Inferior parietal cortex (tissue), 1 donor: ENCODE measurements around the gene SOX11.

Experiments
- DNase-seq: peaks from one replicate; pipeline ENCODE4 v3.0.0-alpha.2; 2016; ENCODE audit errors: extremely low spot score

SOX11 gene

DNA sequence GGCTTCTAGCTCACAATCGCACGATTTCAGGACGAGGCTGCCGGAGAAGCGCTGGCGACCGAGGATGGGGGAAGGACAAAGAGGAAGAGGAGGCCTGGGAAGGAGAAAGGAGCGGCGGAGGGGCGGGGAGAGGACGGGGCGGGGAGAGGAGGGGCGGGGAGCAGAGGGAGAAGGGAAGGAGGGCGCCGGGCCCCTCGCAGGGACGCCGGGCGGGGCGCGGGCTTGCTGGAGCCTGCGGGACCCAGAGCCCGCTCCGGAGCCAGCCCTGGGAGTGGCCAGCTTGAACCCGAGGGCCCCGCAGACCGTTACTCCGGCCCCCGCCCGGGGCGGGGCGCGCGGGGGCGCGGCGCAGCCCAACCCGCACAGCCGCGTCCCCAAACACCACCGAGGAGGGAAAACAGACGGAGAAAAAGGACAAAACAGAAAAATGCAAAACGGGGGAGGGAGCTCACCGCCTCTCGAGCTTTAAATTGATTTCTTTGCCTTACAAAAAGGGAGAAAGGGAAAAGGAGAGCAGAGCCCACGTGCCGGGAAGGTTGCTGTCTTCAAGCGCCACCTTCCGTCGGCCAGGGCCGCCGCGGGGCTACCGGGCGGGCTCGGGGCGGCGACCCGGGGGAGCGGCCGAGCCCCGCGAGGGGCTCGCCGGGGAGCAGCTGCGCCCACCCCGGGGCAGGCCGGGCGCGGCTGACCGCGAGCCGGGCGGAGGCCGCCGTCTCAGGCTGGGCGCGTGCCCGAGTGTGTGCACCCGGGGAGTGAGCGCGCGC lies 781 bp upstream of the SOX11 start:
- DNase-seq = no peak

DNA sequence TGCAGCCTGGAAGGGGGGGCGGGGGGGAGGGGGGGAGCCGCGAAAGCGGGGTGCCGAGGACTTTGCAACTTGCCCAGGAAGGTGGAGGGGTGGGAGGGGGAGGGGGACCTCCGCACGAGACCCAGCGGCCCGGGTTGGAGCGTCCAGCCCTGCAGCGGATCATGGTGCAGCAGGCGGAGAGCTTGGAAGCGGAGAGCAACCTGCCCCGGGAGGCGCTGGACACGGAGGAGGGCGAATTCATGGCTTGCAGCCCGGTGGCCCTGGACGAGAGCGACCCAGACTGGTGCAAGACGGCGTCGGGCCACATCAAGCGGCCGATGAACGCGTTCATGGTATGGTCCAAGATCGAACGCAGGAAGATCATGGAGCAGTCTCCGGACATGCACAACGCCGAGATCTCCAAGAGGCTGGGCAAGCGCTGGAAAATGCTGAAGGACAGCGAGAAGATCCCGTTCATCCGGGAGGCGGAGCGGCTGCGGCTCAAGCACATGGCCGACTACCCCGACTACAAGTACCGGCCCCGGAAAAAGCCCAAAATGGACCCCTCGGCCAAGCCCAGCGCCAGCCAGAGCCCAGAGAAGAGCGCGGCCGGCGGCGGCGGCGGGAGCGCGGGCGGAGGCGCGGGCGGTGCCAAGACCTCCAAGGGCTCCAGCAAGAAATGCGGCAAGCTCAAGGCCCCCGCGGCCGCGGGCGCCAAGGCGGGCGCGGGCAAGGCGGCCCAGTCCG lies 540 bp downstream of the SOX11 start:
- no peak for DNase-seq

DNA sequence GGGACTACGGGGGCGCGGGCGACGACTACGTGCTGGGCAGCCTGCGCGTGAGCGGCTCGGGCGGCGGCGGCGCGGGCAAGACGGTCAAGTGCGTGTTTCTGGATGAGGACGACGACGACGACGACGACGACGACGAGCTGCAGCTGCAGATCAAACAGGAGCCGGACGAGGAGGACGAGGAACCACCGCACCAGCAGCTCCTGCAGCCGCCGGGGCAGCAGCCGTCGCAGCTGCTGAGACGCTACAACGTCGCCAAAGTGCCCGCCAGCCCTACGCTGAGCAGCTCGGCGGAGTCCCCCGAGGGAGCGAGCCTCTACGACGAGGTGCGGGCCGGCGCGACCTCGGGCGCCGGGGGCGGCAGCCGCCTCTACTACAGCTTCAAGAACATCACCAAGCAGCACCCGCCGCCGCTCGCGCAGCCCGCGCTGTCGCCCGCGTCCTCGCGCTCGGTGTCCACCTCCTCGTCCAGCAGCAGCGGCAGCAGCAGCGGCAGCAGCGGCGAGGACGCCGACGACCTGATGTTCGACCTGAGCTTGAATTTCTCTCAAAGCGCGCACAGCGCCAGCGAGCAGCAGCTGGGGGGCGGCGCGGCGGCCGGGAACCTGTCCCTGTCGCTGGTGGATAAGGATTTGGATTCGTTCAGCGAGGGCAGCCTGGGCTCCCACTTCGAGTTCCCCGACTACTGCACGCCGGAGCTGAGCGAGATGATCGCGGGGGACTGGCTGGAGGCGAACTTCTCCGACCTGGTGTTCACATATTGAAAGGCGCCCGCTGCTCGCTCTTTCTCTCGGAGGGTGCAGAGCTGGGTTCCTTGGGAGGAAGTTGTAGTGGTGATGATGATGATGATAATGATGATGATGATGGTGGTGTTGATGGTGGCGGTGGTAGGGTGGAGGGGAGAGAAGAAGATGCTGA lies 1.4 kb downstream of the SOX11 start:
- no peak for DNase-seq

DNA sequence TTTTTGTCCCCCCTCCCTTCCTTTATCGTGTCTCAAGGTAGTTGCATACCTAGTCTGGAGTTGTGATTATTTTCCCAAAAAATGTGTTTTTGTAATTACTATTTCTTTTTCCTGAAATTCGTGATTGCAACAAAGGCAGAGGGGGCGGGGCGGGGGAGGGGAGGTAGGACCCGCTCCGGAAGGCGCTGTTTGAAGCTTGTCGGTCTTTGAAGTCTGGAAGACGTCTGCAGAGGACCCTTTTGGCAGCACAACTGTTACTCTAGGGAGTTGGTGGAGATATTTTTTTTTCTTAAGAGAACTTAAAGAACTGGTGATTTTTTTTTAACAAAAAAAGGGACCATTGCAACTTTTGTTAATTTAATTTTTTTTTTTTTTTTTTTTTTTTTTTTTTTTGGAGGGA lies 2.1 kb downstream of the SOX11 start:
- DNase-seq = no peak

DNA sequence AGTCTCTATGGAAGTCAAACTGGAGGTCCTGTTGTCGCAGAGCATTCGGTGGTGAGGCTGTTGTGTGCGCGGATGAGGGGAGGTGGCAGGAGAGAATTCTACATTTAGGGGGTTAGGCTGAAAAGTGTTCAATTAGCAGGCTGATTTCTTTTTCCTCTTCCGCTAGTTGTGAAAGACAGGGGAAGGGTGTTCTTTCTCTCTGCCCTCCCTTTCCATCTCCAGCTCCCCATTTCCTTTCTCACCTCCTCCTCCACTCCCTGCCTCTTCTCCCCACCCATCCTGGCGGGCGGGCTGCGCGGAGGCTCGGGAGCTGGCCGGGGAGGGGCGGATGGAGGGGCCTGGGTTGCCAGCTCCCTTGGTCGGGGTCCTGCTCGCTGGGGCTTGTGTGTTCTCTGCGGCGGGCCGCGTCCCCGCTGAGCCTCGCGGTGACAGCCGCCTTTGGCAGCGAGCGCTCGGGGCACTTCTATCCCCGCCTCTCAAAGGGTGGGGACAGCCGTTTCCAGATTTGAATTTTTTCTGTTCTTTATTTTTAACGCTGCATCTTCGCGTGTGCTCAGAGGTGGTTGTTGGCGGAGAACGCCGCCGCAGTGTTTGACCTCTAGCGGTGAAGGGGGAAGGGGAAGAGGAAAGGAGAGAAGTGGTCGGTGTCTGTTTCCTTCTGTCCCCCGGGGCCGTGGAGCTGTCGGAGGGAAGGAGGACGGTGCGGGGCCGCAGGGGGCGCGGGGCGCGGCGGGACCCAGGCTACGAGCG lies 3.6 kb downstream of the SOX11 start:
- DNase-seq = no peak

DNA sequence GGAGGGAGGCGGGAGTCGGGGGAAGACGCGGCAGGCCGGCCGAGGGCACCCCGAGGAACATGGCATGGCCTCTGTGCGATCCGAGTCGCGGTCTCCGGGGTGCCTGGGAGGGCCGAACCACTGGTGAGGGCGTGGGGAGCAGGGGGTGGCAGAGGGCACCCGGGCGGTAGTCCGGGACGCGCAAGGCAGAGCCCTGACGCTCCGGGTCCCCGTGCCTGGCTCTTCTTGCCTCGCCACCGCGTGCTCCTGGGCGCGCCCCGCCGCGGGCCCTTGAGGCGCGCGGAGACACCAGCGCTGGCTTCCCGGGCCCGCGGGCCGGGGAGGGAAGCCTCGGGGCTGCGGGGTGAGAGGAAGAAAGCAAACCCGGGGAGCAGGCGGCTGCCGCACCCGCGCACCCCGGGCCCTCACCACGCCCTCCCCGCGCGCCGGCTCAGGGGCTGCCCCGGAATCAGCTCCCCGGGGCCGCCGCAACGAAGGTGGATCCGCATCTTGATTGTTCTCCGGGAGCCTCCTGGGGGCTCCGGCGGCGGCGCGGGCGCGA lies 4.3 kb downstream of the SOX11 start:
- DNase-seq = no peak

DNA sequence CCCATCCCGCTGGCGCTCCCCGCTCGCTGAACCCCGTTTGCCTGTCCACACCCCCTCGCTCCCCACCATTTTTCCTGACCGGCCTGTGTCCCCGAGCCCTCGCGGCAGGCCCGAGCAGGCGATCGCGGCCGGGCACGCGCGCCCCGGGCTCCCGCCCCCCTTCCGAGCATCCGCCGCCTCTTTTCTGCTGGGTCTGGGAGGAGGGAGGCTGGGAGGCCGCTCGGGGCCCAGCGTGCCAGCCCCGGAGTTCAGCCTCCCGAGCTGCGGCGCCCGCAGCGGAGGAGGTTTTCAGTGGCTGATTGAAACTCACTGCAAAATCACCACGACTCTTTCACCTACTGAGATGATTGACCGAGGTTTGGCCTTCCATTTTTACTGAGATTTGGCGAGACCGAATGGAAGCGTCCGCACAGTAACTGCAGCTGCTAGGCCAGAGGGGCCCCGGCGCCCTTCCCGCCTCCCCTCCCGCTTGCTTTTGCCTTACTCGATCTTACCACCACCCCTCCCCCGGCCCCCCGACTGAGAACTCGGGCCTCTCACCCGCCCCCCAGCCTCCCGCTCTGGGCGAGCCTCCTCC lies 4.8 kb downstream of the SOX11 start:
- no peak for DNase-seq

DNA sequence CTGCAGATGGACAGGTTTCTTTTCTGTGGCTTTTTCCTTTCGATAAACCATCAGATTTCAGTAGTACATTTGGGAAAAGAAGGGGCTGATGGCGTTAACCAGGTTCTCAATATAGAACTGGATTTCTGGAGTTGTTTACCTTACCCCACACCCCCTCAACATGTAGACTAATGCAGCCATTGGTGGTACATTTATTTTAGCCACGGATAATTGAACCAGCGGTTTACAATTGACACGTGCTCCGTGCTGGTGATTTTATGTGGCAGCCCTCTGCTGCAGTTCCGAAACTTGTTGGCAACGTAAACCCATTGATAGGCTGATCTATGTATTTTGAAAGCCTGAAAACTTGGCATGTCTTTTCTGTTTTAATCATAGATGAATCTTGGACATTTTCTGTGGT lies 5.4 kb downstream of the SOX11 start:
- DNase-seq = no peak

DNA sequence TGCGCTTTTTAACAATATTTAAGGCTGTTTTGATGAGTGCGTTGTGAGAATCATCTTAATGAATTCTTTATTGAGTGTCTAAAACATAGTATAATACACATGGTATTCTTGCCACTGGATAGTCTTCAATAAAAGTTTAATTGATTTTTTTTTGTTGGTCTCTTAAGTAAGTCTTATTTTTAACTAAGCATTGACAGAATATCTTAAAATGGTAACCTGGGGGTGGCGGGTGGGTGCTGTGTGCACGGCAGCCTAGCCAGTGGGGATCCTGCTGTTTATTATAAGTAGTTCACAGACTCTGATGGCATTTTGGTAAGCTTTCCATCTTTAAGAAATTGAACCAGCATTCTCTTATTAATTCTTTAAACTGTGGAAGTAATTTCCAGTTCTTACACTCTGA lies 6.0 kb downstream of the SOX11 start:
- no peak for DNase-seq

DNA sequence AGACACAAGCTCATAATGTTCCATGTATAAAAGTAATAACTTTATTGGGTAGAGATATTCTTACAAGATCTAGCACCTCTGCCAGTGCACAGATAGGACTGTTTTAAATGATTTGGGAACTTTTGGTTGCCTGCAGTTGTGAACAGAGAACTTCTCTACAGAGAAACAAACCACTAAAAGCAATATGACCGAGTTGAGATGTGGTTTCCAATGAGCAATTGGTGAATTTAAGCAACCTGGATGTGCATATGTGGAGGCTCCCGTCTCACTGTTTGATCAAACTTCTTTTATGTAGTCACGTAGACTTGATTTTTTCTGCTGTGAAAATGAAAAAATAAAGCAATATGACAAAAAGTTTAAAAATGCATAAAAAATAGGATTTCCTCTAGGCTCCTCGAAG lies 7.8 kb downstream of the SOX11 start:
- DNase-seq = no peak

DNA sequence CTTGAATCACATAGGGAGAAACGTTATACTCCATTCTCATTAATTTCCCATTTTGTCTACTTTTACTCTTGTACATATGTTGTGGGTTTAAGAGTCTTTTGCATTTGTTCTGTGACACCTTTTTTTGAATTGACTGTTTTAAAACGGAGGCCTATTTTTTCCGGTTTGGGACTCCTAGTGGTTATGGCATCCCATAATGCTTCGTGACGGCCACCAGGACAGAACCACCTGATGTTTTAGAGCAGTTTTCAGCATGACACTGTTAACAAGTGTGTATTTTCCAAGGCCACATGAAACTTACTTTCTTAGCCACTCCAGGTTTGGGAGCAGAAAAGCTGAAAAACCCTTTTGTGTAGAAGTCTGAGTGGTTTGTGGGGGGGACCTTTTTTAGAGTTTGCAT lies 8.4 kb downstream of the SOX11 start:
- no peak for DNase-seq

DNA sequence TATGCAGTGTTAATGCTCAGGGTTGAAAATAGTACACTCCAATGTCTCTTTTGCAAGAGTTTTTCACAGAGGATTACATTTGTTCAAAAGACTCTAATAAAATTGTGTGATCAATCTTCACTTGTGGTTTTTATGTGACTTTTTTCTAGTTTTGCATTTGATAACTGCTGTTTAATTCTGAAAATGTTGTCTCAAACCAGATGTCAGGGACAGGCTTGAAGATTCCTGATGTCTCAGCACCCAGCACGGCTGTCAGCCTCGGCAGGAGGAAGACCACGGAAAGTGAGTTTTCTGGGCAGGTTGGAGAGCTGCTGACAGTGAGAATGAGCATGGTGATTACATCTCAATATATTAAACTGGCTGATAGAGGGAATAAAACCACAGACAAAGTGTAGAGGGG lies 9.1 kb downstream of the SOX11 start:
- no peak for DNase-seq

DNA sequence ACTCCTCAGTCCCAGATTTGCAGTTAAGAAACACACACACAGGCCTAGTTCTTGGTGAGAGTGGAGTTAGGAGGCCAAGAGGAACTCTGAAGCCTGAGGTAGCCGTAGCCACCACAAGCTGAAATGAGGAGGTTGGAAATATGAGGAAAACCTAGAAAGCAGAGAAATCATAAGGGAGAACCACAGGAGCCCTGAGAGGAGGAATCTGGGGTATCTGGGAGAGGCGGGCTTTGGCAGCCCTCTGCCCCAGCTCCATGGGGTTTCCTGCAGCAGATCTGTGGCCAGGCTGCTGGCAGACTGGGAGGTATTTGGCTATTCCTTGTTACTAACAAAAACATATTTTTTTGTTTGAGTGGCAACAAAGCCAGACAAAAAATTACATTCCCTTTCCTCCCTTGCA lies 11.0 kb downstream of the SOX11 start:
- DNase-seq = no peak

DNA sequence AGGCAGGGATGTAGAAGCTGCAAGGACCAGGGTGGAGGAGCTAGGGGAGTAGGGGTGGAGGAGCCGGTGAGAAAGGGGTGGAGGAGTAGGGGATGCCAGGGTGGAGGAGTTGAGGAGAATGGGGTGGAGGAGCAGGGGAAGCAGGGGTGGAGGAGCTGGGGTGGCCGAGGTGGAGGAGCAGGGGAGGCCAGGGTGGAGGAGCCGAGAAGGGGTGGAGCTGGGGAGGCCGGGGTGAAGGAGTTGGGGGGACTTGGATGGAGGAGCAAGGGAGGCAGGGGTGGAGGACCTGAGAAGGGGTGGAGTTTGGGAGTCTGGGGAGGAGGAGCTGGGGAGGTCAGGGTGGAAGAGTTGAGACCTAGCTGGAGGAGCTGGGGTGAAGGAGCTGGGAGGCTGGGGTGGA lies 13.3 kb downstream of the SOX11 start:
- no peak for DNase-seq

DNA sequence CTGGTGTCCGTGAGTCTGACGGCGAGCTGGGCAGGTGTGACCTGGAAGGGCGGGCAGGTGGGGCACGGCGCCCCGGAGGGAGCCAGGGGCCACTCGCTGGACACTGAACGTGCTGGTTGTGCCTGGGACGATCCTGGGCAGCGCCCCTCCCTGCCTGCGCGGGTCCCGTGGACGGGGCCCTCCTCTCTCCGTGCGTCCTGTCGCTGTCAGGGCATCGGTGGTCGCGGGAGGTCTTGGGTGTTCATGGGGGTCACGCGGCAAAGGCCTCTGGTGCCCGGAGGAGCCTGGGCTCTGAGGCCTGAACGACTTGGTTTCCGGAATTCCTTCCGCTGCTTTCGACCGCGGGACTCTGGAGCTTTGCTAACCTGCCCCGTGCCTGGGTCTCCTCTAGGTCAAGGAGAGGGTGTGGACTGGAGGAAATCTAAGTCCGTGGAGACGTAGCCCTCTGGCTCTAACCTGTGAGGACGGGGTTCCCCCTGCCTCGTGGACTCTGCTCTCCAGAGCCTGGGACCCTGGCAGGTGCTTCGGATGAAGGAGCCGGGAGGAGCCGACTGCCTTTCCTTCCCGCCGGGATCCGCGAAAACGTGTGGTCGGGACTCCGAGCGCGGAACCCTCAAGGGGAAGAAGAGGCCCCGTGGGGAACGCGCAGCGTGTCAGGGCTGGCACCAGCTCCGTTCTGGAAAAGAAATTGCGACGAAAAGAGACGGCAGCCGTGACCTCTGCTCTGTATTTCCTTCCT lies 14.7 kb downstream of the SOX11 start:
- DNase-seq = no peak

DNA sequence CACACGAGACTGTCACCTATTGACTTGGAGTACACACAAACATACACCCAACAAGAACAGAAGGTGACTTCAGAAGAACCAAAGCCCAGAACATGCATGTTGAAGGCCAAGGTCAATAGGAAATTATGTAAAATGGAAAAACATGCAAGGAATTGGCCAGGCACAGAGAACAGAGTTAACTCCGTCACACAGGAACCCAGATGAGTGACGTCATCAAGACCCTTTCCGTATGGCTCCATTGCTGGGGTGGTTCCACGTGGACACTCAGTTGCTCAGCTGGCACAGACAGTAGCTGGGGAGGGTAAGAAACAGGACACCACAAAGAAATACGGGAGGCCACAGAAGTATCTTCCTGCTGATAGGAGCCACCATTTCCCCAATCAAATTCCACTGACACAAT lies 18.4 kb downstream of the SOX11 start:
- no peak for DNase-seq

DNA sequence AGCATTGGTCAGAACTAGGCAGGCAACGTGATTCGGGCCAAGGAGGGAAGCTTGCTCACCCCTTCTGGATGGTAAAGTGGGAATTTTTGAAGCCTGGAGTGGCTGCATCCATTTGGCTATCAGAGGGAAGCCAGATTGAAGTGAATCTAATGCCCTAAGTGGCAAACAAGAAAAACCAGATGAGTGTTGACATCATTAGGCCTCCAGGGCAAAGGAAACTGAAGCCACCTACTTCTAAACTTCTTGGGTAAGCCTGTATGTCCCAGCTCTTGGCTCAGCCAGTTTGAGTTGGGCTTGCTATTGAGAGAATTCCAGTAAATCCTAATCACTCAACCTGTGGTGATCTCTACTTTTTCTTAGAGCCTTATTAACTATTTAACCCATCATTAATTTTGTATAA lies 20.9 kb downstream of the SOX11 start:
- DNase-seq = no peak

DNA sequence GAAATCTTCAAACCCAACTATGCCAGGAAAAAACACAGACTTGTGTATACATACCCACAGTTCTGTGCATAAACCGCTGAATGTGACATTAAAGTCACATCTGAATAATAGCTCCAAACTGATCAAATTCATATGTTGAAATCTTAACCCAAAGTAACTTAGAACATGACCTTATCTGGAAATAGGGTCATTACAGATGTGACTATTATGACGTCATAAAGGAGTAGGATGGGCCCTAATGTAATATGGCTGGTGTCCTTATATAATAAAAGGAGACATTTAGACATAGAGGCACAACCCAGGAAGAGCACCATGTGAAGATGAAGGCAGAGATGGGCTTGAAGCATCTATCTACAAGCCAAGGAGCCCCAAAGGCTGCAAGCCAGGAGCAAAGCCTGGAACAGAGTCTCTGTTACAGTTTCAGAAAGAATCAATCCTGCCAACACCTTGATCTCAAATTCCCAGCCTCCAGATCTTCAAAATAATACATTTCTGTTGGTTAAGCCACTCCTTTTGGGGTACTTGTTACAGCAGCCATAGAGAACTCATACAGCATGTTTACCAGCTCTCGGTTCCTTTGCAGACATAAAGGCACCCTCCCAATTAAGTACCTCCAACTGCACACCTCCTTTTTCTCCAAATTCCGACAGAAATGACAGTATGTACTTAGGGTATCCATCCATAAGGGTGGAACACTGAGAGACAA lies 27.6 kb downstream of the SOX11 start:
- no peak for DNase-seq

DNA sequence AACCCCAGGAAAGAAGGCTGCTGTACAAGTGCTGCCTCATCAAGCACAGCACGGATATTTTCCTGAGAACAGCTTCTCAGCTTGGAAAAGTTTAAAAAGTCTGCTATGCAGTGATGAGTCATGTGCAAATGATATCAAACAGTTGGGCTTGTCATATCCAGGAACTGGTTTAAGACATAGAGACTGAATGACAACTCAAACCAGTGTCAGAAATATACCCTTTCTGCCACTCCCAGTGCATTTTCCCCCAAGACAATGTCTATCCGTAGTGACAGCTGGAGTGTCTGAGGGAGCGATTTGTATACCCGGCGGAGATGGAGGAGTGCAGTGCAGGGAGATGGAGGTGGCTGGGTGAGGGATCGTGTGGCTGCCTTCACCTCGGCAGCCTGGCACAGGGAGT lies 28.2 kb downstream of the SOX11 start:
- no peak for DNase-seq

DNA sequence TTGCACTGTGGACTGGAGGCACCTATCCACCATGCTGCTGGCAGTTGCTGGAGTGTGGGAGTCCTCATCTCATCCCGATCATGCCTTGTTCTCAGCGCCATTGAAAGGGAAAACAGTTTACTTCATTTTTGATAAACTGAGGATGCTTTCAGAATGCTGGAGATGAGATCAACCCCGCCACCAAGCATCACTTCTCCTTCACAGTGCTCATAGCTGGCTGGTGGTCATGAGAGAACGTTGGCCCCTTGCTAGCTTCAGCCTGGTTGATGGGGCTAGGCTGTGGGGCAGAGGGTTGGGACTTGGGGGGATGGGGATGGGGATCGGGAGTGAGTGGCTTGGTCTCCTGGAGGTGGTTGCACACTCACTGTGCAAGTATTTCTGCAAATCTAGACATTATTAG lies 30.1 kb downstream of the SOX11 start:
- DNase-seq = no peak
